Lung (tissue), 13 donors: ENCODE data around the gene C2CD4D. TPM values are rescaled to one million over a fixed set of nuclear protein-coding genes. Genes with fewer than 3 reads are reported as not detected.

Source experiments
- ATAC-seq: fragments of 200-7000 bp; cut with Tn5 transposase; one replicate; pipeline ENCODE4 v1.9.1; 2020; ENCODE audit warnings: moderate number of reproducible peaks; ENCODE audit not compliant: insufficient read depth, low FRiP score
- DNase-seq, 3 donors: peaks; one replicate each; pipeline ENCODE4 v3.0.0-alpha.2; 2013 to 2017
- H3K27ac ChIP-seq, 2 donors: one replicate each; pipeline ENCODE4 v1.5.1; 2013; ENCODE audit warnings: mild to moderate bottlenecking in 2 of 2, moderate library complexity in 2 of 2, control low read depth in 1 of 2, inconsistent platforms in 1 of 2, low read depth in 1 of 2, low read length in 1 of 2
- H3K27me3 ChIP-seq, 3 donors: one replicate each; pipeline ENCODE4 v1.5.1; 2013; ENCODE audit warnings: low read length in 2 of 3; ENCODE audit not compliant: control insufficient read depth in 3 of 3, insufficient read depth in 3 of 3
- H3K36me3 ChIP-seq, 4 donors: one replicate each; pipeline ENCODE4 v1.5.1; 2013; ENCODE audit warnings: low read length in 4 of 4, mild to moderate bottlenecking in 1 of 4, moderate library complexity in 1 of 4; ENCODE audit not compliant: control insufficient read depth in 4 of 4, insufficient read depth in 4 of 4
- H3K4me1 ChIP-seq, 5 donors: one replicate each; pipeline ENCODE4 v1.5.1; 2013; ENCODE audit warnings: low read length in 5 of 5, mild to moderate bottlenecking in 2 of 5, moderate library complexity in 1 of 5; ENCODE audit not compliant: control insufficient read depth in 5 of 5, insufficient read depth in 5 of 5
- H3K4me3 ChIP-seq: one replicate; pipeline ENCODE4 v1.5.1; 2013; ENCODE audit warnings: mild to moderate bottlenecking, control low read depth, moderate library complexity
- H3K9ac ChIP-seq, 2 donors: one replicate each; pipeline ENCODE4 v1.5.1; 2013; ENCODE audit warnings: low read length in 2 of 2, control low read depth in 1 of 2; ENCODE audit not compliant: insufficient read depth in 1 of 2
- H3K9me3 ChIP-seq, 4 donors: one replicate each; pipeline ENCODE4 v1.5.1; 2013; ENCODE audit warnings: low read length in 3 of 4, mild to moderate bottlenecking in 1 of 4, moderate library complexity in 1 of 4; ENCODE audit not compliant: control insufficient read depth in 4 of 4, insufficient read depth in 3 of 4
- CTCF ChIP-seq: IDR thresholded peaks from 2 replicates; pipeline ENCODE4 v1.5.1; 2012; ENCODE audit warnings: mild to moderate bottlenecking; ENCODE audit errors: control extremely low read depth, extremely low read depth
- WGBS, 2 donors: extraction: QIAGEN DNeasy Blood & Tissue Kit; methylation state at CpG; one replicate each; pipeline ENCODE4 v1.1.7; 2013; 5-methylcytosine and 5-hydroxymethylcytosine counted together
- polyA plus RNA-seq, 2 donors: library from polyadenylated mRNA; stranded (reverse); fragments of 200-250 nt; gene quantifications; one replicate each; pipeline ENCODE4 v1.2.1, GENCODE V29; 2013
- small RNA-seq: library from RNA; depleted of rRNA; stranded (forward); fragments of <200 nt; gene quantifications from one replicate; pipeline ENCODE3, GENCODE V24; 2014; ENCODE audit warnings: low replicate concordance
- total RNA-seq, 2 donors: library from RNA; depleted of rRNA in 1 of 2; stranded (reverse); fragments of >200 nt in 1 of 2; gene quantifications; one replicate each; pipeline ENCODE4 v1.2.1, GENCODE V29; 2014 to 2021
- donor health status: control.
- donor health status: control.
- donor health status: Bipolar disorder and iron deficiency.
- donor health status: healthy.
- donor health status: DM: yes; HTN: yes; CAD: no.

Gene C2CD4D
- total and polyA plus RNA-seq, 4 donors, result 0.10 to 0.40 (median 0.19) TPM; not detected in 1

DNA sequence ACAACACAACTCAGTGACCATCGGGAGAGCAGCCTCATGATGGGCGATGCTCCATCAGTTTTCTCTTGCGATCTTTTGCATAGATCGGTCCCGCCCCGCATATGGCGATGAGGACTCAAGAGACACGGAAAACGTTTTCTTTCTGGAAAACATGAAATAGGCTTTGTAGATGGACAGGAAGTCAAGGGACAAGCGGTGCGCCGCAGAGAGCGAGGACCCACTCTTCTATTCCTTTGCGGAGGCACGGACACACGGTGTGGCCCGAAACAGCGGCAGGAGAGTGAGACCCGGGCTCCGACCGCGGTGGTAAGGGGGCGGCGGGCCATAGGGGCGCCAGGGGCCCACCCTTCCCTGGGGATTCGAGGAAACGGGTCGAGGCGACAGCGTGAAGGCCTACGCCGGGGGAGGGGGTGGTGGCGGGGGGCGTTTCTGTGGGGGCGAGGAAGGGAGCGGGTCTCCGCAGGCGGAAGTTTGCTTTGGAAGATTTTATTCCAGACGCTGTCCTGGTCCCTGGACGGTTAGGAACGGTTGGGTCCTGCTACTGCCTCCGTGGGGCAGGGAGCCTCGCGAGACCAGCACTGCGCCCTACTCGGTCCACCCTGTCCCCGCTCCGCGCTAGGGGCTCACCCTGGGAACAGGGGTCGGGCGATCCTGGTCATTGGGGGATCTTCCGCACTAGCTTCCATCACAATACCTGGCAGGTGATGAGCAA is 48.5 kb downstream of the C2CD4D start:
- ATAC-seq (no peak), DNase-seq (peak in 1 of 3 donors; percentile 3)
- 1% methylated on average over 50 to 52 of the region's 52 CpGs for WGBS, 2 donors

GRCh38 chr1:151790071-151790939 is 49.3 kb downstream of the C2CD4D start, which contains the start of gene TDRKH:
Gene TDRKH (minus strand): TSS chr1:151790500. CDS start chr1:151783022, 7,478 bp downstream.
- Histone ChIP-seq H3K4me3 (peak within 1 kb of the TSS; percentile 70), H3K9me3 (no peaks in the 10 kb centered on the region), H3K27me3 (peaks cover 0 to 42% (median 11%) of the 10 kb centered on the region in 3 donors), H3K4me1 (peaks cover 0 to 6% (median 3%) of the 10 kb centered on the region in 5 donors), H3K9ac (no peak within 1 kb of the TSS), H3K27ac (peak within 1 kb of the TSS; percentile 43 to 72), H3K36me3 (no peaks in the 10 kb centered on the region)
- peak; percentile 7 for TF ChIP-seq CTCF
- 0 to 1% methylated on average over 50 to 58 of the region's 58 CpGs for WGBS, 2 donors
- ATAC-seq (peak; percentile 99), DNase-seq (peak; percentile 96 to 98 (median 97))

More for the DNA sequence above, 48.5 kb downstream of the C2CD4D start:
- H3K36me3 ChIP-seq, result no peaks in the 10 kb centered on the region
- H3K9me3 ChIP-seq, result no peaks in the 10 kb centered on the region
- no peak for TF ChIP-seq CTCF
- peaks cover 0 to 6% (median 3%) of the 10 kb centered on the region in 5 donors for H3K4me1 ChIP-seq
- peak overlapping the region in 1 of 2 donors; percentile 57 for H3K27ac ChIP-seq
- no peak overlapping the region for H3K9ac ChIP-seq
- peaks cover 0 to 41% (median 11%) of the 10 kb centered on the region in 3 donors for H3K27me3 ChIP-seq
- peak overlapping the region; percentile 57 for H3K4me3 ChIP-seq

Small RNA genes within 50 kb of the gene (small RNA-seq; reads per million reads assigned to genes)
- gene RF00019, result not detected

Other genes with a start within 250 kb of the C2CD4D start
- gene SNX27, start 227.8 kb downstream of the C2CD4D start, total RNA-seq, result 10 to 100 TPM; 40.6 to 63.7 TPM
- gene SNX27, start 227.8 kb downstream of the C2CD4D start, polyA plus RNA-seq, result 10 to 100 TPM; 12.1 to 12.3 TPM
- under 1 TPM; 0.09 to 0.31 TPM for gene CELF3, start 123.0 kb downstream of the C2CD4D start, total RNA-seq
- gene CELF3, start 123.0 kb downstream of the C2CD4D start, polyA plus RNA-seq, result under 1 TPM; 0.06 to 0.11 TPM
- gene RIIAD1, start 118.3 kb downstream of the C2CD4D start, total RNA-seq, result 10 to 100 TPM in 1 of 2 donors, 1 to 10 TPM in 1; 8.8 to 17.1 TPM
- 1 to 10 TPM; 8.6 to 9.3 TPM for gene RIIAD1, start 118.3 kb downstream of the C2CD4D start, polyA plus RNA-seq
- 10 to 100 TPM; 55.6 to 55.7 TPM for gene MRPL9, start 76.3 kb downstream of the C2CD4D start, total RNA-seq
- gene MRPL9, start 76.3 kb downstream of the C2CD4D start, polyA plus RNA-seq, result 10 to 100 TPM; 51.0 to 68.1 TPM
- gene TDRKH, start 49.3 kb downstream of the C2CD4D start, total RNA-seq, result 10 to 100 TPM; 11.6 to 18.1 TPM
- gene TDRKH, start 49.3 kb downstream of the C2CD4D start, polyA plus RNA-seq, result 1 to 10 TPM; 5.6 to 6.1 TPM
- gene LINGO4, start 34.4 kb downstream of the C2CD4D start, total RNA-seq, result under 1 TPM in 1 of 2 donors, not detected in 1; 0.40 TPM
- gene LINGO4, start 34.4 kb downstream of the C2CD4D start, polyA plus RNA-seq, result under 1 TPM; 0.05 to 0.12 TPM
- gene RORC, start 8.0 kb downstream of the C2CD4D start, total RNA-seq, result 10 to 100 TPM; 10.9 to 24.7 TPM
- 1 to 10 TPM; 7.6 to 8.4 TPM for gene RORC, start 8.0 kb downstream of the C2CD4D start, polyA plus RNA-seq
- gene THEM5, start 13.9 kb upstream of the C2CD4D start, total RNA-seq, result not detected
- gene THEM5, start 13.9 kb upstream of the C2CD4D start, polyA plus RNA-seq, result not detected
- 10 to 100 TPM; 11.5 to 15.6 TPM for gene THEM4, start 69.7 kb upstream of the C2CD4D start, total RNA-seq
- 10 to 100 TPM; 10.3 to 15.7 TPM for gene THEM4, start 69.7 kb upstream of the C2CD4D start, polyA plus RNA-seq
- 100 to 1,000 TPM; 205 to 801 TPM for gene S100A10, start 154.0 kb upstream of the C2CD4D start, total RNA-seq
- gene S100A10, start 154.0 kb upstream of the C2CD4D start, polyA plus RNA-seq, result 1,000 to 10,000 TPM in 1 of 2 donors, 100 to 1,000 TPM in 1; 548 to 1,003 TPM
- 100 to 1,000 TPM in 1 of 2 donors, 10 to 100 TPM in 1; 69.4 to 610 TPM for gene S100A11, start 197.2 kb upstream of the C2CD4D start, total RNA-seq
- 1,000 to 10,000 TPM; 2,699 to 3,092 TPM for gene S100A11, start 197.2 kb upstream of the C2CD4D start, polyA plus RNA-seq
- gene TCHHL1, start 249.2 kb upstream of the C2CD4D start, total RNA-seq, result not detected
- gene TCHHL1, start 249.2 kb upstream of the C2CD4D start, polyA plus RNA-seq, result not detected